ENCODE data around the gene SUMF1. TPM values are rescaled to one million over a fixed set of nuclear protein-coding genes. Genes with fewer than 3 reads are reported as not detected.

The SUMF1 gene
- total and polyA plus RNA-seq, 4 donors: 13.0 to 34.2 (median 23.5) TPM

- H3K9me3 ChIP-seq (ENCODE audit: control insufficient read depth in 4 of 4, low read length in 3 of 4): no peaks in the 10 kb centered on the region
- TF ChIP-seq FOXA2 (IDR thresholded peaks at IDR 0.05) (no peak), EGR1 (IDR thresholded peaks at IDR 0.05; ENCODE audit: low read depth in 2 of 2) (no peak), ZBTB33 (IDR thresholded peaks at IDR 0.05) (no peak), JUND (IDR thresholded peaks at IDR 0.05) (no peak), NR2F2 (IDR thresholded peaks at IDR 0.05) (no peak), YY1 (IDR thresholded peaks at IDR 0.05) (no peak), REST (IDR thresholded peaks at IDR 0.05) (no peak), FOXA1 (IDR thresholded peaks at IDR 0.05) (no peak), HNF4A (conservative IDR thresholded peaks at IDR 0.05) (no peak), HNF4G (IDR thresholded peaks at IDR 0.05) (no peak), MAX (IDR thresholded peaks at IDR 0.05) (no peak), TAF1 (conservative IDR thresholded peaks at IDR 0.05) (no peak), ATF3 (IDR thresholded peaks at IDR 0.05) (no peak), SP1 (IDR thresholded peaks at IDR 0.05) (no peak), GABPA (IDR thresholded peaks at IDR 0.05 in 1 of 2, conservative IDR thresholded peaks at IDR 0.05 in 1 of 2) (no peak), RXRA (IDR thresholded peaks at IDR 0.05) (no peak), RAD21 (IDR thresholded peaks at IDR 0.05) (no peak), CTCF (IDR thresholded peaks at IDR 0.05; ENCODE audit: low read depth, low read length, missing input control) (no peak)
- 79% methylated on average over 12 of the region's 12 CpGs for WGBS
- H3K36me3 ChIP-seq (ENCODE audit: control insufficient read depth in 4 of 4, insufficient read depth in 3 of 4, low read depth in 1 of 4, low read length in 3 of 4): peaks cover 0 to 4% (median 0%) of the 10 kb centered on the region in 4 donors
- no peak overlapping the region for H3K27ac ChIP-seq (ENCODE audit: low read depth in 1 of 2, low read length in 2 of 2)
- H3K4me1 ChIP-seq (ENCODE audit: control insufficient read depth in 4 of 4, insufficient read depth in 4 of 4, low read length in 3 of 4): peaks cover 4 to 24% (median 17%) of the 10 kb centered on the region in 4 donors
- no peak overlapping the region for H3K4me3 ChIP-seq (ENCODE audit: low read depth in 1 of 3, low read length in 3 of 3)
- no peaks in the 10 kb centered on the region for H3K27me3 ChIP-seq (ENCODE audit: control insufficient read depth in 4 of 4, insufficient read depth in 4 of 4, low read length in 3 of 4)
- no peak for DNase-seq (ENCODE audit: low spot score)
- H3K9ac ChIP-seq (ENCODE audit: low read depth in 1 of 2, low read length in 2 of 2): no peak overlapping the region
These were observed 107.1 kb downstream of the SUMF1 start for GRCh38 chr3:4359805-4360502.
